Measurements from ENCODE around the gene GALNT5. TPM values are rescaled to one million over a fixed set of nuclear protein-coding genes. Genes with fewer than 3 reads are reported as not detected.

Gene GALNT5
- total RNA-seq, 4 donors from 2014 or later = 6.7 to 11.2 (median 8.6) TPM

DNA sequence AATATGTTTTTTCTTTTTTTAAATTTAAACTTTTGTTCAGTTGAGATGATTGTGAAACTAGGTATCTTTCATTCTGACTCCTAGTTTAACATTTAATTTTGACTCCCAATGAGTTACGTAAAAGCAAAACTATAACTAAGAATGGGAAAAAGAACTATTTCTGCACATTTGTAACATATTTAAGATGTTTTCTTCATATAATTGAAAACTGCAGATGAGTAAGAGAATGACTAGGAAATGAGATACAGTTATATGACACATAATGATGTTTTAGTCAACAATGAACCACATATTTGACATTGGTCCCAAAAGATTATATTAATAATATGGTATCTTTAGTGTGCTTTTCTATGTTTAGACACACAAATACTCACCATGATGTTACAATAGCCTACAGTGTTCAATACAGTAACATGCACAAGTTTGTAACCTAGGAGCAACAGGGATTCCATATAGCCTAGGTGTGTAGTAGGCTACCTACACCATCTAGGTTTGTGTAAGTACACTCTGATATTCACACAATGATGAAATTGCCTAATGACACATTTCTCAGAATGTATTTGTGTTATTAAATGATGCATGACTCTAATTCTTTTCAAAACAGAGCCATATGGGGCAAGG, 55.5 kb downstream of the GALNT5 start:
- TF ChIP-seq POLR2A (IDR thresholded peaks at IDR 0.05) = no peak
- TF ChIP-seq, protein P1, sequence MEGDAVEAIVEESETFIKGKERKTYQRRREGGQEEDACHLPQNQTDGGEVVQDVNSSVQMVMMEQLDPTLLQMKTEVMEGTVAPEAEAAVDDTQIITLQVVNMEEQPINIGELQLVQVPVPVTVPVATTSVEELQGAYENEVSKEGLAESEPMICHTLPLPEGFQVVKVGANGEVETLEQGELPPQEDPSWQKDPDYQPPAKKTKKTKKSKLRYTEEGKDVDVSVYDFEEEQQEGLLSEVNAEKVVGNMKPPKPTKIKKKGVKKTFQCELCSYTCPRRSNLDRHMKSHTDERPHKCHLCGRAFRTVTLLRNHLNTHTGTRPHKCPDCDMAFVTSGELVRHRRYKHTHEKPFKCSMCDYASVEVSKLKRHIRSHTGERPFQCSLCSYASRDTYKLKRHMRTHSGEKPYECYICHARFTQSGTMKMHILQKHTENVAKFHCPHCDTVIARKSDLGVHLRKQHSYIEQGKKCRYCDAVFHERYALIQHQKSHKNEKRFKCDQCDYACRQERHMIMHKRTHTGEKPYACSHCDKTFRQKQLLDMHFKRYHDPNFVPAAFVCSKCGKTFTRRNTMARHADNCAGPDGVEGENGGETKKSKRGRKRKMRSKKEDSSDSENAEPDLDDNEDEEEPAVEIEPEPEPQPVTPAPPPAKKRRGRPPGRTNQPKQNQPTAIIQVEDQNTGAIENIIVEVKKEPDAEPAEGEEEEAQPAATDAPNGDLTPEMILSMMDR (IDR thresholded peaks at IDR 0.05) = no peak
- no peak for DNase-seq
- no peak overlapping the region for H3K27ac ChIP-seq
- H3K4me1 ChIP-seq = no peaks in the 10 kb centered on the region
- no peaks in the 10 kb centered on the region for H3K9me3 ChIP-seq
- no peak overlapping the region for H3K4me3 ChIP-seq
- intact Hi-C loops (cut with DNase I) = no loop called here
- H3K36me3 ChIP-seq = no peaks in the 10 kb centered on the region
- H3K27me3 ChIP-seq = no peaks in the 10 kb centered on the region
- 84 to 88% methylated on average over 1 of the region's 1 CpG for WGBS, 2 donors

GRCh38 chr2:157315901-157316300, 58.4 kb downstream of the GALNT5 start:
- 62 to 70% methylated on average over 4 of the region's 4 CpGs for WGBS, 2 donors
- DNase-seq = no peak
- Histone ChIP-seq H3K4me3 (no peak overlapping the region), H3K36me3 (no peaks in the 10 kb centered on the region), H3K27ac (no peak overlapping the region), H3K4me1 (no peaks in the 10 kb centered on the region), H3K9me3 (no peaks in the 10 kb centered on the region), H3K27me3 (no peaks in the 10 kb centered on the region)
- intact Hi-C loops (cut with DNase I) = no loop called here
- TF ChIP-seq POLR2A (IDR thresholded peaks at IDR 0.05) = no peak
- TF ChIP-seq, protein P1 (IDR thresholded peaks at IDR 0.05) = no peak

- Histone ChIP-seq H3K27me3 (no peaks in the 10 kb centered on the region), H3K4me1 (no peaks in the 10 kb centered on the region), H3K9me3 (no peaks in the 10 kb centered on the region), H3K4me3 (no peak overlapping the region), H3K27ac (no peak overlapping the region), H3K36me3 (no peaks in the 10 kb centered on the region)
- DNase-seq = no peak
- intact Hi-C loops (cut with DNase I) = no loop called here
- TF ChIP-seq POLR2A (IDR thresholded peaks at IDR 0.05) = no peak
- TF ChIP-seq, protein P1 (IDR thresholded peaks at IDR 0.05) = no peak
- WGBS, 2 donors = 88 to 100% methylated on average over 2 of the region's 2 CpGs
These were observed 61.4 kb downstream of the GALNT5 start for GRCh38 chr2:157318884-157319283.

GRCh38 chr2:157319795-157320194, 62.3 kb downstream of the GALNT5 start:
- no peaks in the 10 kb centered on the region for H3K27me3 ChIP-seq
- DNase-seq = no peak
- H3K9me3 ChIP-seq = no peaks in the 10 kb centered on the region
- 75 to 88% methylated on average over 2 of the region's 2 CpGs for WGBS, 2 donors
- no peaks in the 10 kb centered on the region for H3K36me3 ChIP-seq
- intact Hi-C loops (cut with DNase I) = no loop called here
- no peak for TF ChIP-seq POLR2A (IDR thresholded peaks at IDR 0.05)
- TF ChIP-seq, protein P1 (IDR thresholded peaks at IDR 0.05) = no peak
- H3K27ac ChIP-seq = no peak overlapping the region
- H3K4me3 ChIP-seq = no peak overlapping the region
- H3K4me1 ChIP-seq = no peaks in the 10 kb centered on the region

- DNase-seq = no peak
- Histone ChIP-seq H3K27ac (no peak overlapping the region), H3K4me3 (no peak overlapping the region), H3K36me3 (no peaks in the 10 kb centered on the region), H3K27me3 (no peaks in the 10 kb centered on the region), H3K9me3 (no peaks in the 10 kb centered on the region), H3K4me1 (no peaks in the 10 kb centered on the region)
- intact Hi-C loops (cut with DNase I) = no loop called here
- no peak for TF ChIP-seq POLR2A (IDR thresholded peaks at IDR 0.05)
- TF ChIP-seq, protein P1 (IDR thresholded peaks at IDR 0.05) = no peak
These were observed 62.9 kb downstream of the GALNT5 start for GRCh38 chr2:157320409-157320808.
